Heart right ventricle (tissue), 16 donors: ENCODE results near the gene SLC35E4. TPM values are rescaled to one million over a fixed set of nuclear protein-coding genes. Genes with fewer than 3 reads are reported as not detected.

Experiments used
- ATAC-seq, 8 donors: fragments of 200-7000 bp; cut with Tn5 transposase; one replicate each; pipeline ENCODE4 v1.9.1; 2020; ENCODE audit warnings: mild to moderate bottlenecking in 8 of 8, moderate library complexity in 8 of 8, moderate number of reproducible peaks in 1 of 8
- DNase-seq, 2 donors: peaks; one replicate each; pipeline ENCODE4 v3.0.0-alpha.2; 2020
- H3K27ac ChIP-seq, 10 donors: fragments of 200-600 bp; sonication (generic) in 2 of 10; one replicate each; pipeline versions ENCODE4 v1.5.0 to v1.8.0; 2020 to 2022; ENCODE audit warnings: mild to moderate bottlenecking in 3 of 10
- H3K27me3 ChIP-seq, 7 donors: fragments of 200-600 bp; one replicate each; pipeline ENCODE4 v1.8.0; 2021 to 2022; ENCODE audit warnings: mild to moderate bottlenecking in 2 of 7
- H3K36me3 ChIP-seq, 9 donors: fragments of 200-600 bp; sonication (generic) in 1 of 9; one replicate each; pipeline versions ENCODE4 v1.5.0 to v1.8.0; 2020 to 2022; ENCODE audit warnings: mild to moderate bottlenecking in 2 of 9
- H3K4me1 ChIP-seq, 9 donors: fragments of 200-600 bp; sonication (generic) in 1 of 9; one replicate each; pipeline versions ENCODE4 v1.5.0 to v1.8.0; 2020 to 2022; ENCODE audit warnings: mild to moderate bottlenecking in 4 of 9
- H3K4me3 ChIP-seq, 10 donors: fragments of 200-600 bp; sonication (generic) in 2 of 10; one replicate each; pipeline versions ENCODE4 v1.5.0 to v1.8.0; 2020 to 2022; ENCODE audit warnings: mild to moderate bottlenecking in 7 of 10, moderate library complexity in 2 of 10
- H3K9me3 ChIP-seq, 11 donors: fragments of 200-600 bp in 10 of 11; sonication (generic) in 2 of 11; one replicate each; pipeline versions ENCODE4 v1.5.0 to v1.8.0; 2013 to 2022; ENCODE audit warnings: mild to moderate bottlenecking in 2 of 11, control low read depth in 1 of 11, moderate library complexity in 1 of 11
- WGBS, 2 donors: extraction: QIAGEN DNeasy Blood & Tissue Kit; methylation state at CpG; one replicate each; pipeline ENCODE4 v1.1.7; 2013; ENCODE audit warnings: inconsistent platforms in 1 of 2; 5-methylcytosine and 5-hydroxymethylcytosine counted together
- intact Hi-C, 10 donors: fragments of 100-400 bp; cut with DNase I; formaldehyde crosslinking; loops; one replicate each; pipeline versions ENCODE4 v1.11.1 to v1.14.2; 2022
- polyA plus RNA-seq, 2 donors: library from polyadenylated mRNA; stranded (reverse); fragments of 200-250 nt; gene quantifications; one replicate each; pipeline ENCODE4 v1.2.3, GENCODE V29; 2013
- total RNA-seq, 10 donors: library from RNA; stranded (reverse); fragmentation: NEBNext Ultra II Directional in 3 of 10; extraction: Animal tissue kit (Norgen Biotek cat#: 25700) in 3 of 10; gene quantifications; one replicate each; pipeline versions ENCODE4 v1.2.1 to v1.2.4, GENCODE V29; 2021 to 2023
- TF ChIP-seq, protein P1 (sequence below), 9 donors: fragments of 200-600 bp; sonication (generic) in 2 of 9; IDR thresholded peaks; one replicate each; pipeline versions ENCODE4 v1.5.0 to v1.8.0; 2021 to 2022; ENCODE audit warnings: antibody characterized with exemption in 9 of 9, mild to moderate bottlenecking in 5 of 9, moderate library complexity in 1 of 9
- donor health status: Arrhythmogenic right ventricular cardiomyopathy.
- donor health status: ischemic (EF 13 %, LVEDD 7.1; RV severe dilation, severe dysfunction).
- donor health status: healthy with polysubstance abuse.
- donor health status: DM: no; HTN: yes; CAD: no.
- donor health status: DM: no; HTN: no; CAD: no.
- donor health status: ischemic (EF 25% LVEDD 6.9; RV normal size, moderate dysfunction).
- donor health status: ischemic (EF 25% LVEDD 5.7; RV mildly dilated, moderate dysfunction).
- donor health status: healthy.
- donor health status: DM: yes; HTN: yes; CAD: no.
- donor health status: Ischemic cardiomyopathy.
- donor health status: ischemic (EF 35%, LVEDD 5.7; RV mildly dilated, moderate dysfunction).
- donor health status: nonischemic (EF 11% LVEDD 7.7; RV severe dilation, severe dysfunction).
- donor health status: DM: yes; HTN: yes; CAD: no.
- donor health status: PGD.
- donor health status: ischemic (EF 29% LVEDD 5.4; RV normal size, mild dysfunction).
- donor health status: nonischemic (EF 23%, LVEDD 6.1; RV moderate dilation, normal function).

Gene SLC35E4
- total and polyA plus RNA-seq, 12 donors, result 1.8 to 6.0 (median 3.3) TPM

DNA sequence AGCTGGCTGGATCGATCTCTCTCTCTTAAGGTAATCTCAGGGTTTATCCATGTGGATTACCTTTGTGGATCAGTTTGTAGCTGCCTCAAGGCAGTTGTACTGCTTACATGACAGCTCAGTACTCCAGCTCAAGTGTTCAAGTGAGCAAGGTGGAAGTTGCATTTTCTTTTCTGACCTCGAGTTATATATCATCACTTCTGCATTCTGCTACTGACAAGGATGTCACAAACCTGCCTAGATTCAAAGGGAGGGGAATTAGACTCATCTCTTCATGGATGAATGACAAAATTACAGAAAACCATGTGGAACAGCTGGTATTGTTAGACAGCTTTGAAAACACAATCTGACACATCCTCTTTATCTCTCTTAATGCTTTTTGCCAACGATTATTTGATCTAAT is 34.7 kb upstream of the SLC35E4 start:
- Histone ChIP-seq H3K4me3 (no peak overlapping the region), H3K27me3 (no peaks in the 10 kb centered on the region), H3K4me1 (peaks cover 0 to 15% (median 7%) of the 10 kb centered on the region in 9 donors), H3K36me3 (peaks cover 0 to 8% (median 0%) of the 10 kb centered on the region in 9 donors), H3K9me3 (no peaks in the 10 kb centered on the region), H3K27ac (no peak overlapping the region)
- ATAC-seq, result no peak
- intact Hi-C loops, result no loop called here
- WGBS, 2 donors, result 51 to 53% methylated on average over 3 of the region's 3 CpGs
- TF ChIP-seq, protein P1, sequence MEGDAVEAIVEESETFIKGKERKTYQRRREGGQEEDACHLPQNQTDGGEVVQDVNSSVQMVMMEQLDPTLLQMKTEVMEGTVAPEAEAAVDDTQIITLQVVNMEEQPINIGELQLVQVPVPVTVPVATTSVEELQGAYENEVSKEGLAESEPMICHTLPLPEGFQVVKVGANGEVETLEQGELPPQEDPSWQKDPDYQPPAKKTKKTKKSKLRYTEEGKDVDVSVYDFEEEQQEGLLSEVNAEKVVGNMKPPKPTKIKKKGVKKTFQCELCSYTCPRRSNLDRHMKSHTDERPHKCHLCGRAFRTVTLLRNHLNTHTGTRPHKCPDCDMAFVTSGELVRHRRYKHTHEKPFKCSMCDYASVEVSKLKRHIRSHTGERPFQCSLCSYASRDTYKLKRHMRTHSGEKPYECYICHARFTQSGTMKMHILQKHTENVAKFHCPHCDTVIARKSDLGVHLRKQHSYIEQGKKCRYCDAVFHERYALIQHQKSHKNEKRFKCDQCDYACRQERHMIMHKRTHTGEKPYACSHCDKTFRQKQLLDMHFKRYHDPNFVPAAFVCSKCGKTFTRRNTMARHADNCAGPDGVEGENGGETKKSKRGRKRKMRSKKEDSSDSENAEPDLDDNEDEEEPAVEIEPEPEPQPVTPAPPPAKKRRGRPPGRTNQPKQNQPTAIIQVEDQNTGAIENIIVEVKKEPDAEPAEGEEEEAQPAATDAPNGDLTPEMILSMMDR (IDR thresholded peaks at IDR 0.05), result no peak
- DNase-seq, result no peak

DNA sequence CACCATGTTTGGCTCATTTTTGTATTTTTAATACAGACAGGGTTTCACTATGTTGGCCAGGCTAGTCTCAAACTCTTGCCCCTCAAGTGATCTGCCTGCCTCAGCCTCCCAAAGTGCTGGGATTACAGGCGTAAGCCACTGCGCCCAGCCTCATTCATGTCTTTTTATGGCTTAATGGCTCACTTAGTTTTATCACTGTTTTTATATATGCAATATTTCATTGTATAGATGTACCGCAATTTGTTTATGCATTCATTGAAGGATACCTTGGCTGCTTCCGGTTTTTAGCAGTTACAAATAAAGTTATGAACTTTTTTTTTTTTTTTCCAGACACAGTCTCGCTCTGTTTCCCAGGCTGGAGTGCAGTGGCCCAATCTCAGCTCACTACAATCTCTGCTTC is 34.1 kb upstream of the SLC35E4 start:
- DNase-seq (no peak), ATAC-seq (no peak)
- H3K4me1 ChIP-seq, result peaks cover 0 to 20% (median 11%) of the 10 kb centered on the region in 9 donors
- H3K4me3 ChIP-seq, result no peak overlapping the region
- no peaks in the 10 kb centered on the region for H3K9me3 ChIP-seq
- 87 to 94% methylated on average over 5 of the region's 5 CpGs for WGBS, 2 donors
- peaks cover 0 to 8% (median 0%) of the 10 kb centered on the region in 9 donors for H3K36me3 ChIP-seq
- intact Hi-C loops, result no loop called here
- H3K27me3 ChIP-seq, result no peaks in the 10 kb centered on the region
- H3K27ac ChIP-seq, result no peak overlapping the region
- TF ChIP-seq, protein P1 (IDR thresholded peaks at IDR 0.05), result no peak

DNA sequence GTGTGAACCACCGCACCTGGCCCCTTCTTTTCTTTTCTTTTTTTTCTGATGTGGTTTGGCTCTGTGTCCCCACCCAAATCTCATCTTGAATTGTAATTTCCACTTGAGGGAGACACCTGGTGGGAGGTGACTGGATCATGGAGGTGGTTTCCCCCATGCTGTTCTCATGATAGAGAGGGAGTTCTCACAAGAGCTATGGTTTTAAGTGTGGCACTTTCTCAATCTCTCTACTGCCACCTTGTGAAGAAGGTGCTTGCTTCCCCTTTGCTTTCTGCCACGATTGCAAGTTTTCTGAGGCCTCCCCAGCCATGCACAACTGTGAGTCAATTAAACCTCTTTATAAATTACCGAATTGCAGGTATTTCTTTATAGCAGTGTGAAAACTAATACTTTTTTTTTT is 33.5 kb upstream of the SLC35E4 start:
- H3K27me3 ChIP-seq, result no peaks in the 10 kb centered on the region
- ATAC-seq (no peak), DNase-seq (no peak)
- intact Hi-C loops, result no loop called here
- no peaks in the 10 kb centered on the region for H3K9me3 ChIP-seq
- peaks cover 0 to 20% (median 11%) of the 10 kb centered on the region in 9 donors for H3K4me1 ChIP-seq
- TF ChIP-seq, protein P1 (IDR thresholded peaks at IDR 0.05), result peak in 6 of 9 donors; percentile 6 to 27 (median 24)
- H3K36me3 ChIP-seq, result peaks cover 0 to 8% (median 0%) of the 10 kb centered on the region in 9 donors
- 47 to 63% methylated on average over 3 of the region's 3 CpGs for WGBS, 2 donors
- no peak overlapping the region for H3K4me3 ChIP-seq
- no peak overlapping the region for H3K27ac ChIP-seq

DNA sequence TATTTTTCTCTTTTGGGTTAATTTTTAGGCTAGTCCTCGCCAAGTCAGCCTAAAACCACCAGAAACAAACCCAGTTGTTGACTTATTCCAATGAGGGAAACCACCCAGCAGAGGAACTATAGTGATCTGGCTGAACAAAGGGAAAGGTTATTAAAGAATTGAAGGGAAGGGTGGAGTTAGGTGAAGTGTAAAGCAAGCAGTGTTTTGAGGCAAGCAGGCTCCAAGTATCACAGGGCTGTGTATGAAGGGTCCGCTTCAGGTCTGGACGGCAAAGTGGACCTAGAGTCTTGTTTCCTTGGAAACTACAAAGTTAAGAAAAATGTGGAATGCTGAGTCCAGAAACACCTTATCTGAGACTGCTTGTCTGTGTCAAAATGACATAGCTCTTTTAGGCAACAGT is 31.8 kb upstream of the SLC35E4 start:
- H3K27ac ChIP-seq, result no peak overlapping the region
- TF ChIP-seq, protein P1 (IDR thresholded peaks at IDR 0.05), result no peak
- DNase-seq (no peak), ATAC-seq (no peak)
- H3K9me3 ChIP-seq, result no peaks in the 10 kb centered on the region
- no peaks in the 10 kb centered on the region for H3K27me3 ChIP-seq
- H3K4me3 ChIP-seq, result no peak overlapping the region
- WGBS, 2 donors, result 76 to 83% methylated on average over 3 of the region's 3 CpGs
- H3K36me3 ChIP-seq, result peaks cover 0 to 8% (median 0%) of the 10 kb centered on the region in 9 donors
- intact Hi-C loops, result no loop called here
- peaks cover 6 to 38% (median 27%) of the 10 kb centered on the region in 9 donors for H3K4me1 ChIP-seq
